ENCODE results near the gene OR2L13. TPM values are rescaled to one million over a fixed set of nuclear protein-coding genes. Genes with fewer than 3 reads are reported as not detected.

Gene OR2L13
- polyA plus RNA-seq, 4 donors, result 0.10 TPM; not detected in 3

Other genes with a start within 250 kb of the OR2L13 start
- gene TRIM58, start 238.0 kb upstream of the OR2L13 start, polyA plus RNA-seq (ENCODE audit: insufficient read length in 4 of 4), result 1 to 10 TPM; 1.2 to 1.7 (median 1.7) TPM
- gene OR2W3, start 199.6 kb upstream of the OR2L13 start, polyA plus RNA-seq (ENCODE audit: insufficient read length in 4 of 4), result under 1 TPM; 0.14 to 0.36 (median 0.24) TPM
- gene OR2T8, start 174.9 kb upstream of the OR2L13 start, polyA plus RNA-seq (ENCODE audit: insufficient read length in 4 of 4), result not detected
- not detected for gene OR2AJ1, start 170.3 kb upstream of the OR2L13 start, polyA plus RNA-seq (ENCODE audit: insufficient read length in 4 of 4)
- not detected for gene OR2L8, start 146.3 kb upstream of the OR2L13 start, polyA plus RNA-seq (ENCODE audit: insufficient read length in 4 of 4)
- gene OR2AK2, start 130.0 kb upstream of the OR2L13 start, polyA plus RNA-seq (ENCODE audit: insufficient read length in 4 of 4), result not detected
- gene OR2L5, start 81.5 kb upstream of the OR2L13 start, polyA plus RNA-seq (ENCODE audit: insufficient read length in 4 of 4), result not detected
- gene OR2L2, start 65.1 kb upstream of the OR2L13 start, polyA plus RNA-seq (ENCODE audit: insufficient read length in 4 of 4), result under 1 TPM; 0.05 to 0.14 (median 0.08) TPM
- not detected for gene OR2L3, start 48.3 kb upstream of the OR2L13 start, polyA plus RNA-seq (ENCODE audit: insufficient read length in 4 of 4)
- not detected for gene OR2M5, start 50.0 kb downstream of the OR2L13 start, polyA plus RNA-seq (ENCODE audit: insufficient read length in 4 of 4)
- gene OR2M2, start 79.6 kb downstream of the OR2L13 start, polyA plus RNA-seq (ENCODE audit: insufficient read length in 4 of 4), result not detected
- under 1 TPM in 3 of 4 donors, not detected in 1; 0.02 to 0.08 (median 0.03) TPM for gene OR2M3, start 102.1 kb downstream of the OR2L13 start, polyA plus RNA-seq (ENCODE audit: insufficient read length in 4 of 4)
- under 1 TPM in 3 of 4 donors, not detected in 1; 0.04 to 0.12 (median 0.05) TPM for gene OR2M4, start 136.2 kb downstream of the OR2L13 start, polyA plus RNA-seq (ENCODE audit: insufficient read length in 4 of 4)
- gene OR2T33, start 182.8 kb downstream of the OR2L13 start, polyA plus RNA-seq (ENCODE audit: insufficient read length in 4 of 4), result not detected
- under 1 TPM in 2 of 4 donors, not detected in 2; 0.04 to 0.13 TPM for gene OR2T12, start 208.2 kb downstream of the OR2L13 start, polyA plus RNA-seq (ENCODE audit: insufficient read length in 4 of 4)
- not detected for gene OR2M7, start 229.4 kb downstream of the OR2L13 start, polyA plus RNA-seq (ENCODE audit: insufficient read length in 4 of 4)